Measurements from ENCODE around the gene ASCL1. TPM values are rescaled to one million over a fixed set of nuclear protein-coding genes. Genes with fewer than 3 reads are reported as not detected.

ASCL1 gene
- total RNA-seq, 2 donors from 2014 or later, result 0.16 TPM; not detected in 1

DNA sequence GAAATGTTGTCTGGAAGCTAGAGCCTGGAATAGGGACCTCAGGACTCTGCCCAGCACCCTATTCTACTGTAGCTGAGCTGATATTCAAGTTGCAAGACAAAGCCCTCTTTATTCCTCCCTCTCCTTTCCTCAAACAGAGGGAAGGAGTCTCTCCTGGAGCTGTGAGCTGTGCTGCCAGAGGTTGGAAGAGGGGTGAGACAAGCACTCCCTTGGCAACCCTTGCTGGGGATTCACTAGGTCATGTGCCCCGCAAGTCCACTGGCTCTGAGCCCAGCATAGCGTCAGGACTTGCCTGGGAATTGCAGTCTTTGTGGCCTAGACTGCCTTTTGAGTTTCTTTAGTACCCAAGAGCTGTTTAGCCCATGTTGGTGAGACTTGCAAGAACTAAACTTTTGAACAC lies 11.4 kb upstream of the ASCL1 start:
- ATAC-seq (no peak), DNase-seq (ENCODE audit: low spot score in 2 of 2) (no peak)
- Mint-ChIP-seq H3K36me3 (no peaks in the 10 kb centered on the region), H3K9me3 (peaks cover 0 to 4% of the 10 kb centered on the region in 2 donors), H3K27ac (no peak overlapping the region)

DNA sequence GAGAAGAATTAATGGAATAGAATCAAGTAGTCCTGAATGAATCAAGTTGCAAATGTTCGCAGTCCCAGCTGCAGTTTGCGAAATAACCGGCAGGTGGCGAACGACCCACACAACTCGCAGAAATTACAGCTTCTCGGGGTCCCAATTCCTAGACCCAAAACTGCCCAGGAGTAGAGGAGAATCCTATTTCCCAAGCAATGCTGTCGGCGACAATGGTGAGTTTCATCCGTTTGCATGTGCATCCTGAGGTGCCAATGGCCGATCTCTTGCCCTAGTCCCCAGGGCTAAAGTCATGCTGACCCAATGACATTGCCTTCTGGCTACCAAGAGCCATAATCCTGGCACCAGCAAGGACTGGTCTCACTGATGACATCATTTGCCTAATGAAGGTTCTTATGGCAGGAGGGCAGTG lies 8.5 kb upstream of the ASCL1 start:
- no peaks in the 10 kb centered on the region for H3K9me3 Mint-ChIP-seq
- no peaks in the 10 kb centered on the region for H3K36me3 Mint-ChIP-seq
- DNase-seq (ENCODE audit: low spot score in 2 of 2), result peak in 1 of 2 donors; percentile 63
- no peak overlapping the region for H3K27ac Mint-ChIP-seq
- peak in 1 of 2 donors; percentile 4 for ATAC-seq

- Mint-ChIP-seq H3K36me3 (no peaks in the 10 kb centered on the region), H3K9me3 (no peaks in the 10 kb centered on the region), H3K27ac (no peak overlapping the region)
- DNase-seq (ENCODE audit: low spot score in 2 of 2) (no peak), ATAC-seq (no peak)
These were observed 7.1 kb upstream of the ASCL1 start for GRCh38 chr12:102950107-102950949.

DNA sequence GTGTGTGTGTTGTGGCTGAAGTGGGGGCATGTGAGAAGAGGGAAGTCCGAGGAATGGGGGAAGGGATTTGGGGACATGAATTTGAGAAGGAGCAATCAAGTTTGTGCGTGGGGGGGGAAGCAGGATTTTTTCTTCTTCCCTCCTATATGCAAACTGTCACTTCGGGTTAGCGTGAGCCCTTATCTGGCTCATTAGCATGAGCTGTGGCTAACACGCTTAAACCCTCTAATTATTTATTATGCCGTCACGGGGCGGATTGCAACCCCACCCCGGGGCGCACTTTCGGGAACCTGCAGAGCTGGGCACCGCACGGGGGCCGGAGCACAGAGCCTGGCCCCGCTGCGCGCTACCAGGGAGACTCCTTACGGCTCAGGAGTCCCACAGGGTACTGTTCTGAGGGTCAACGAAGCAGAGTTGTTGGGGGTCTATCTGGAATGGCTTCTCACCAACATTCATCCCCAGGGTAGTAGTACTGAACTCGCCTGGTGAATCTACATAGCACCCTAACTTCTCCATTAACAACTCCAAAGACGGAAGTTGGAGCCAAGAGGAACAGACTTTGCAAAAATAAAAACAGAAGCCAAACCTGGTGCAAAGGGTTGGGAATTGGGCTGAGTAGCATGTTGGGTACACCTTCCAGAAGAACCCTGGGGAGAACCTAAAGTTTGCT lies 6.4 kb upstream of the ASCL1 start:
- ATAC-seq, result no peak
- no peaks in the 10 kb centered on the region for H3K36me3 Mint-ChIP-seq
- DNase-seq (ENCODE audit: low spot score in 2 of 2), result no peak
- no peaks in the 10 kb centered on the region for H3K9me3 Mint-ChIP-seq
- no peak overlapping the region for H3K27ac Mint-ChIP-seq

- H3K36me3 Mint-ChIP-seq, result peaks cover 0 to 2% of the 10 kb centered on the region in 2 donors
- H3K27ac Mint-ChIP-seq, result no peak overlapping the region
- no peak for ATAC-seq
- no peak for DNase-seq (ENCODE audit: low spot score in 2 of 2)
- H3K9me3 Mint-ChIP-seq, result no peaks in the 10 kb centered on the region
These were observed 5.6 kb upstream of the ASCL1 start for GRCh38 chr12:102951841-102952240.

- DNase-seq (ENCODE audit: low spot score in 2 of 2) (no peak), ATAC-seq (peak in 1 of 2 donors; percentile 47)
- Mint-ChIP-seq H3K36me3 (peaks cover 0 to 5% of the 10 kb centered on the region in 2 donors), H3K9me3 (no peaks in the 10 kb centered on the region), H3K27ac (no peak overlapping the region)
These were observed 4.3 kb upstream of the ASCL1 start for GRCh38 chr12:102953221-102953620.

DNA sequence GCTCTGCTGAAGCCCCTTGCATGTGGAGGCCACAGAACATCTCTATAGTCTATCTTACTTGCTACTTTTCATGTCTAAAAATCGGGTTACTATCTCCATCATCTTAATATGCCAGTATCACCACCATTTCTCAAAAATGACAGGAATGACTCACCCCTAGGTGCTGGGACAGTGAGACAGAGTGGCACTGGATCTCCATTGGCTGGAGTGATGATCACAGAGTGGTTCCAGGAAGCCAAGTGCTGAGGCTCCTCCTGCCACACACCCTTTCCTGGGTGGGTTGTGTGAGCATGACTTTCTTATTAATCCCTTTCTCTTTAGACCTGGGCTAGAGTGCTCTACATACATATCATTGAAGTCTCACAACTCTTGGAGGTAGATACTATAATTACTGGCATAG lies 3.3 kb upstream of the ASCL1 start:
- no peak overlapping the region for H3K27ac Mint-ChIP-seq
- peak; percentile 61 to 75 for ATAC-seq
- peaks cover 0 to 5% of the 10 kb centered on the region in 2 donors for H3K36me3 Mint-ChIP-seq
- DNase-seq (ENCODE audit: low spot score in 2 of 2), result no peak
- no peaks in the 10 kb centered on the region for H3K9me3 Mint-ChIP-seq

- Mint-ChIP-seq H3K36me3 (peaks cover 0 to 5% of the 10 kb centered on the region in 2 donors), H3K9me3 (no peaks in the 10 kb centered on the region), H3K27ac (no peak overlapping the region)
- no peak for DNase-seq (ENCODE audit: low spot score in 2 of 2)
- ATAC-seq, result no peak
These were observed 1.3 kb upstream of the ASCL1 start for GRCh38 chr12:102955926-102956737.

DNA sequence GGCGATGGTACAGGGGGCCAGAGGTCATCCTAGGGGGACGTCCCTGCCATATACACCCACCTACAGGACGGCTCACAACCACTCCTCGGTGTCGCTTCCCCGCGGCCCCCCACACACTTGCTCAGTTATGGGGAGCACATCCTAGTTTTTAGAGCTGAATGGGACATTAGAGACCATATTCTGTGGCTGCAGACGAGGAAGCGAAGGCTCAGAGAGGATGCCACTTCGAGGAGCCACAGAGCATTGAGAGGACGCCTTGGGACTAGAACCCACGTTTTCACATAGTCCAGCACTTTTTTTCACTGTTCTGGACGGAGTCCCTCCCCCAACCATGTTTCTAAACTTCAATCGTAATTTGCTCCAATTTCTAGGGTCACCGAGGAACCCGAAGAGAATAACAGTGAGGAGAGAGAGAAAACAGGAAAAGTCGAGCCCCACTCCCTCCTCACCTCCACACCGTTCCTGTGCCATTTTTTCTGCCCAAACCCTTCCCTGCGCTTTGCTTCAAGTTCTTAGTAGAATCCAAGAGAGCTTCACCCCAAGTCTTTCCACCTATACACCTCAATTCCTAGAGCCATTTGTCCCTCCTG lies 641 bp upstream of the ASCL1 start:
- Mint-ChIP-seq H3K36me3 (peaks cover 0 to 5% of the 10 kb centered on the region in 2 donors), H3K27ac (peak overlapping the region in 1 of 2 donors; percentile 14), H3K9me3 (no peaks in the 10 kb centered on the region)
- ATAC-seq (no peak), DNase-seq (ENCODE audit: low spot score in 2 of 2) (no peak)

GRCh38 chr12:102958073-102958829 lies 777 bp downstream of the ASCL1 start:
- H3K36me3 Mint-ChIP-seq, result peaks cover 1 to 6% of the 10 kb centered on the region in 2 donors
- ATAC-seq, result peak; percentile 22 to 47
- H3K27ac Mint-ChIP-seq, result no peak overlapping the region
- DNase-seq (ENCODE audit: low spot score in 2 of 2), result peak in 1 of 2 donors; percentile 32
- H3K9me3 Mint-ChIP-seq, result peaks cover 0 to 5% of the 10 kb centered on the region in 2 donors

GRCh38 chr12:102958830-102959176 lies 1.3 kb downstream of the ASCL1 start:
- no peak for ATAC-seq
- DNase-seq (ENCODE audit: low spot score in 2 of 2), result no peak
- Mint-ChIP-seq H3K9me3 (peaks cover 5 to 10% of the 10 kb centered on the region in 2 donors), H3K36me3 (peaks cover 7 to 12% of the 10 kb centered on the region in 2 donors), H3K27ac (no peak overlapping the region)

- DNase-seq (ENCODE audit: low spot score in 2 of 2) (no peak), ATAC-seq (no peak)
- H3K9me3 Mint-ChIP-seq, result peaks cover 5 to 15% of the 10 kb centered on the region in 2 donors
- peaks cover 13 to 17% of the 10 kb centered on the region in 2 donors for H3K36me3 Mint-ChIP-seq
- no peak overlapping the region for H3K27ac Mint-ChIP-seq
These were observed 1.9 kb downstream of the ASCL1 start for GRCh38 chr12:102959391-102959790.

GRCh38 chr12:102960766-102961465 lies 3.4 kb downstream of the ASCL1 start:
- Mint-ChIP-seq H3K36me3 (peaks cover 13 to 31% of the 10 kb centered on the region in 2 donors), H3K9me3 (peaks cover 9 to 15% of the 10 kb centered on the region in 2 donors), H3K27ac (no peak overlapping the region)
- ATAC-seq (no peak), DNase-seq (ENCODE audit: low spot score in 2 of 2) (no peak)

GRCh38 chr12:102961466-102961855 lies 4.0 kb downstream of the ASCL1 start:
- ATAC-seq (no peak), DNase-seq (ENCODE audit: low spot score in 2 of 2) (no peak)
- Mint-ChIP-seq H3K27ac (no peak overlapping the region), H3K9me3 (peaks cover 9 to 15% of the 10 kb centered on the region in 2 donors), H3K36me3 (peaks cover 13 to 32% of the 10 kb centered on the region in 2 donors)

- peaks cover 13 to 28% of the 10 kb centered on the region in 2 donors for H3K36me3 Mint-ChIP-seq
- H3K9me3 Mint-ChIP-seq, result peaks cover 9 to 15% of the 10 kb centered on the region in 2 donors
- DNase-seq (ENCODE audit: low spot score in 2 of 2) (no peak), ATAC-seq (no peak)
- H3K27ac Mint-ChIP-seq, result no peak overlapping the region
These were observed 5.1 kb downstream of the ASCL1 start for GRCh38 chr12:102962532-102962931.

Measured in activated naive CD4-positive, alpha-beta T cell treated with anti-CD3 and anti-CD28 coated beads, Interleukin-2, amount 50 U/mL, for 72 hours (primary cell).